Mucosa of descending colon (tissue), 3 donors: ENCODE measurements around the gene SRPRB. TPM values are rescaled to one million over a fixed set of nuclear protein-coding genes. Genes with fewer than 3 reads are reported as not detected.

Source experiments
- ATAC-seq: fragments of 200-7000 bp; cut with Tn5 transposase; one replicate; pipeline ENCODE4 v1.9.1; 2020; ENCODE audit warnings: mild to moderate bottlenecking, moderate library complexity
- DNase-seq, 3 donors: peaks; one replicate each; pipeline ENCODE4 v3.0.0-alpha.2; 2020
- H3K36me3 ChIP-seq: fragments of 200-600 bp; one replicate; pipeline ENCODE4 v1.8.0; 2021; ENCODE audit warnings: low read depth, mild to moderate bottlenecking
- H3K4me1 ChIP-seq: fragments of 200-600 bp; one replicate; pipeline ENCODE4 v1.8.0; 2021; ENCODE audit warnings: low read depth, mild to moderate bottlenecking
- H3K4me3 ChIP-seq: fragments of 200-600 bp; one replicate; pipeline ENCODE4 v1.8.0; 2021; ENCODE audit warnings: mild to moderate bottlenecking
- H3K9me3 ChIP-seq: fragments of 200-600 bp; one replicate; pipeline ENCODE4 v1.8.0; 2021; ENCODE audit warnings: mild to moderate bottlenecking
- intact Hi-C, 2 donors: fragments of 100-400 bp; cut with DNase I in 1 of 2; cut with micrococcal nuclease in 1 of 2; formaldehyde crosslinking; loops; one replicate each; pipeline versions ENCODE4 v1.11.0 to v1.11.1; 2022; cut with DNase I, micrococcal nuclease
- total RNA-seq, 3 donors: library from RNA; stranded (reverse); fragmentation: NEBNext Ultra II Directional in 2 of 3; extraction: Animal tissue kit (Norgen Biotek cat#: 25700) in 2 of 3; gene quantifications; one replicate each; pipeline versions ENCODE4 v1.2.1 to v1.2.4, GENCODE V29; 2021 to 2023
- TF ChIP-seq, protein P1 (sequence below): fragments of 200-600 bp; IDR thresholded peaks from one replicate; pipeline ENCODE4 v1.8.0; 2022; ENCODE audit warnings: antibody characterized with exemption, mild to moderate bottlenecking
- donor health status: DM: no; HTN: no; CAD: no; lungs with moderate emphysema.
- donor health status: DM: no; HTN: no; CAD: no.
- donor health status: DM: no; HTN: yes; CAD: no.

SRPRB gene
- total RNA-seq, 3 donors from 2014 or later, result 29.2 to 38.1 (median 31.2) TPM

DNA sequence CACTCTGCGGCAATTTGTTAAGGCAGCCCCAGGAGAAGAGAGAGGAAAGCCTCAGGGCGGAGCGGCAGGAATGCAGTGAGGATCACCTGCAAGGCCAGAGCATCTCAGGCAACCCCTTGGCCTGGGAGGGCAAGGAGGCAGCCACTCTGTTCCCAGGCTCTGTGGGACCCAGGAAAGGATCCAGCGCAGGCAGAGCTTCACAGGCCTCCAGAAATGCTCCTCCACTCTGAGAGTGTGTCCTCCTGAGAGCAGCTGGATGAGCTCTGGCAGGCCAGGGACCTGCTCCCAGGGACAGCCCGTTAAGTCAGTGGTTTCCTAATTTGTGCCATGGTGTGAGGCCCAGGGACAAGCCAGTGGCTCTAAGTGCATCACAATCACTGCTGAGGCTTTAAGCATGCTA is 54.9 kb downstream of the SRPRB start:
- ATAC-seq, result no peak
- DNase-seq, result no peak
- TF ChIP-seq, protein P1, sequence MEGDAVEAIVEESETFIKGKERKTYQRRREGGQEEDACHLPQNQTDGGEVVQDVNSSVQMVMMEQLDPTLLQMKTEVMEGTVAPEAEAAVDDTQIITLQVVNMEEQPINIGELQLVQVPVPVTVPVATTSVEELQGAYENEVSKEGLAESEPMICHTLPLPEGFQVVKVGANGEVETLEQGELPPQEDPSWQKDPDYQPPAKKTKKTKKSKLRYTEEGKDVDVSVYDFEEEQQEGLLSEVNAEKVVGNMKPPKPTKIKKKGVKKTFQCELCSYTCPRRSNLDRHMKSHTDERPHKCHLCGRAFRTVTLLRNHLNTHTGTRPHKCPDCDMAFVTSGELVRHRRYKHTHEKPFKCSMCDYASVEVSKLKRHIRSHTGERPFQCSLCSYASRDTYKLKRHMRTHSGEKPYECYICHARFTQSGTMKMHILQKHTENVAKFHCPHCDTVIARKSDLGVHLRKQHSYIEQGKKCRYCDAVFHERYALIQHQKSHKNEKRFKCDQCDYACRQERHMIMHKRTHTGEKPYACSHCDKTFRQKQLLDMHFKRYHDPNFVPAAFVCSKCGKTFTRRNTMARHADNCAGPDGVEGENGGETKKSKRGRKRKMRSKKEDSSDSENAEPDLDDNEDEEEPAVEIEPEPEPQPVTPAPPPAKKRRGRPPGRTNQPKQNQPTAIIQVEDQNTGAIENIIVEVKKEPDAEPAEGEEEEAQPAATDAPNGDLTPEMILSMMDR, result no peak
- no peaks in the 10 kb centered on the region for H3K4me1 ChIP-seq
- intact Hi-C loops, result no loop called here
- no peaks in the 10 kb centered on the region for H3K36me3 ChIP-seq
- no peak overlapping the region for H3K4me3 ChIP-seq
- no peaks in the 10 kb centered on the region for H3K9me3 ChIP-seq

DNA sequence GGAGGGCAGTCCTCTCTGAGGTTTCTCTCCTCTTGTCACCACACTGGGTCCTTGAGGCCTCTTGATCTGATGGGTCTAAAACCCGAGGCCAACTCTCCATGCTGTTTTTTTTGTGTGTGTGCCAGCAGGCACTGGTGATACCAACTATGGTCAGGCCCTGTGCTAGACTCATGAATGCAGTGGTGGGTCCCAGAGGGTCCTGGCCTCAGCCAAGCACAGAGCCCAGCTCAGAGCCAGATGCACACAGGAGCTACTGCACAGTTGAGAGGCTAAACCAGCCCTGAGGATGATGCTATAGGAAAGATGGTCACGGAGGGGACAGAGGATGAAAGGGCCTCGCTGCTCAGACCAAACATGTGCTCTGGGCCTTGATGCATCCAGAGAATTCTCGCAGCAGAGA is 56.5 kb downstream of the SRPRB start:
- ATAC-seq (no peak), DNase-seq (no peak)
- intact Hi-C loops, result no loop called here

DNA sequence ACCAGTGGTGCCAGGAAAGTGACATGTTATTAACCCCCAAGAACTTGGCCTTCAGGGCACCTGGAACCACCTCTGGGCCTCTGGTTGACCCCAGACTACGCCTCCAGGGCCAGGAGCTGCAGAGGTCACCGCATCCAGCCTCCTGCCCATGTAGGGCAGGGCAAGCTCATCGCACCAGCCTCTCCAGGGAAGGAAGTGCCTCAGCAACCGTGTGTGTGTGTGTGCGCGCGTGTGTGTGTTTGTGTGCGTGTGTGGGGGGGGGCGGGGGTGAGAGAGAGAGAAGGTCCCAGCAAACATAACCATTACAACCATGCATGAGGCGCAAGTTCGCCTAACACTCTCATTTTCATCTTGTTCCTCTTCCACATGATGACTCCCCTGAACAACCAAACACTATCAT is 58.3 kb downstream of the SRPRB start:
- TF ChIP-seq, protein P1, result no peak
- intact Hi-C loops, result no loop called here
- no peak for ATAC-seq
- Histone ChIP-seq H3K36me3 (no peaks in the 10 kb centered on the region), H3K4me1 (no peaks in the 10 kb centered on the region), H3K4me3 (no peak overlapping the region), H3K9me3 (no peaks in the 10 kb centered on the region)
- DNase-seq, result no peak

More for the DNA sequence above, 56.5 kb downstream of the SRPRB start:
- no peaks in the 10 kb centered on the region for H3K4me1 ChIP-seq
- TF ChIP-seq, protein P1, result no peak
- no peaks in the 10 kb centered on the region for H3K9me3 ChIP-seq
- H3K4me3 ChIP-seq, result no peak overlapping the region
- H3K36me3 ChIP-seq, result no peaks in the 10 kb centered on the region

DNA sequence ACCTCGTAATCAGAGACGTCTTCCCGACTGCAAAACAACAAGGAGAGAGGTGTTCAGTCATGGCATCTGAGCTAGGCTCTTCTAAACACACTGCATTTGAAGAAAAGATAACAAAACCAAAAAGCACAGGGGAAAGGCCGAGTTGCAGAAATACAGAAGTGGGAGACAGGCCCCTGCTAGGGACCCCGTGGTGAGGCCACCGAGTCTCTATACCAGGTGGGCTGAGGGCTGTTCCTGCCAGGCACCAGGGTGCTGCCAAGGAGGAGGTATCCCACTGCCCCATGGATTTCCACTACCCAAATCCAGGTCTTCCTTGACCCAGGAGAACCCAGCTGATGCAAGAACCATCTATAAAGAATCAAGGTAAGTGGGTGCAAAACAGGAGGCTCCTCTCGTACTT is 59.0 kb downstream of the SRPRB start:
- no peaks in the 10 kb centered on the region for H3K36me3 ChIP-seq
- H3K9me3 ChIP-seq, result no peaks in the 10 kb centered on the region
- no peaks in the 10 kb centered on the region for H3K4me1 ChIP-seq
- DNase-seq (no peak), ATAC-seq (no peak)
- intact Hi-C loops, result no loop called here
- TF ChIP-seq, protein P1, result no peak
- no peak overlapping the region for H3K4me3 ChIP-seq

DNA sequence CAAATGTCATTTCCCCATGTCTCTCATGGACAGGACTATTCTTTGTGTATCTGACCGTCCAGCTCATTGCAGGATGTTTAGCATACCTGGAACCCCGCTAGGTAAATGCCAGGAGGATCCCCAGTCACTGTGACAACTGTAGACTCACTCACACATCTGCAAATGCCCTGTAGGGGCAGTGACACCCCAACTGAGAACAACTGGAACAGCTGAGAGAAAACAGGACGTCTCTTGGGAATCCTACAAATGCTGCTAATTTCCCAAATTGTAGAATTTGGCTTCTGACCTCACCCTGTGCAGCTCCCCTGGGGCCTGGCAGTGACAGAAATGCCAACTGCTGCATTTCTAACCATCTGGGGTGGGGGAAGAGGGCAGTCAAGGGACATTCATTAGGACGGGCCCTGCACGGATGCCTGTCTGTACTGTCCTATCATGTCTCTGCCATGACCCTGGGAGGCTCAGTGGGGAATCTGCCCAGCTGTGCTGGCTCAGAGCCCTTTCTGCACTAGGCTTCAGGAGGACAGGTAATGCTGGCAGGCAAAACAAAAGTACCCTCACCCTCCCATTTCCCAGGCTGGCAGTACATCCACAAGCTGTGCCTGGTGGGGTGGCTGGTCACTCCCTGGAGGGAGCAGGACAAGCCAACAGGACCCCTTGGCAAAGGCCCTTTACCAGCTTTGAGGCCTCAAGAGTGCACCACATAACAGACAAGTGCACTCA is 59.7 kb downstream of the SRPRB start:
- intact Hi-C loops, result no loop called here
- Histone ChIP-seq H3K9me3 (no peaks in the 10 kb centered on the region), H3K4me1 (no peaks in the 10 kb centered on the region), H3K36me3 (no peaks in the 10 kb centered on the region), H3K4me3 (no peak overlapping the region)
- TF ChIP-seq, protein P1, result no peak
- no peak for DNase-seq
- no peak for ATAC-seq
